ENCODE measurements around the gene UBASH3B. TPM values are rescaled to one million over a fixed set of nuclear protein-coding genes. Genes with fewer than 3 reads are reported as not detected.
"Not testable (repeated sequence)": the region's sequence is repeated elsewhere in the genome, so short reads cannot be mapped to it uniquely, and the experiment has no call there.

Gene UBASH3B, protein sequence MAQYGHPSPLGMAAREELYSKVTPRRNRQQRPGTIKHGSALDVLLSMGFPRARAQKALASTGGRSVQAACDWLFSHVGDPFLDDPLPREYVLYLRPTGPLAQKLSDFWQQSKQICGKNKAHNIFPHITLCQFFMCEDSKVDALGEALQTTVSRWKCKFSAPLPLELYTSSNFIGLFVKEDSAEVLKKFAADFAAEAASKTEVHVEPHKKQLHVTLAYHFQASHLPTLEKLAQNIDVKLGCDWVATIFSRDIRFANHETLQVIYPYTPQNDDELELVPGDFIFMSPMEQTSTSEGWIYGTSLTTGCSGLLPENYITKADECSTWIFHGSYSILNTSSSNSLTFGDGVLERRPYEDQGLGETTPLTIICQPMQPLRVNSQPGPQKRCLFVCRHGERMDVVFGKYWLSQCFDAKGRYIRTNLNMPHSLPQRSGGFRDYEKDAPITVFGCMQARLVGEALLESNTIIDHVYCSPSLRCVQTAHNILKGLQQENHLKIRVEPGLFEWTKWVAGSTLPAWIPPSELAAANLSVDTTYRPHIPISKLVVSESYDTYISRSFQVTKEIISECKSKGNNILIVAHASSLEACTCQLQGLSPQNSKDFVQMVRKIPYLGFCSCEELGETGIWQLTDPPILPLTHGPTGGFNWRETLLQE
- 2.6 TPM for total RNA-seq
- long read RNA-seq, partial matches to known transcripts, result 1 of 4 reads
- long read RNA-seq, other reads (novel, unspliced or antisense), result 3 of 4 reads

DNA sequence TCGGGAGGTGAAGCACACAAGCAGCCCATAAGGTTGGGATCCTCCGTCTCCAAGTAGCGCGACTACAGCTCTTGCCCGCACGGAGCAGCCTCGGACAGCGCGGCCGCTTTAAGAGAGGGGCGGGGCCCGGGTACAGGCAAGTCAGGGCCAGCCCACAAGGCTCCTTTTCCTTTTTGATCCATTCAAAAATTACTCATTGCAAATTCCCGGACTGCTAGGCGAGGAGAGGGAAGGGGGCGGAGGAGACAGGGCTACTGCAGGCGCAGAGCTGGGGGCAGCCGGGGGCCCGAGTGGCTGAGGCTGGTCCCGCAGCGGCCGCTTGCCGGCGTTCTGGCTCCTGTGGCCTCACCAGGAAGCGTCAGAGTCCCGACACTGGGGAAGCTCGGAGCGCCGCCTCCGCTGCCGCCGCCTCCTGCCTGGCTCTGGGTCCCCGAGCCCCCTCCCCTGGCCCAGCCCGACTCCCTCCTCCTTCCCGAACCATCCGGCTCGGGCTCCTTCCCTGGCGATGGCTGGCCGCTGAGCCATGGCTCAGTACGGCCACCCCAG, at the start of gene UBASH3B:
TSS of gene UBASH3B (plus strand) at position 196 of the 546 bp plus-strand sequence. CDS start at position 524, 328 bp downstream.
- Histone ChIP-seq H3K36me3 (no peaks in the 10 kb centered on the region), H3K27ac (replicated peaks) (peak within 1 kb of the TSS; percentile 90), H3K27me3 (ENCODE audit: low read depth) (peaks cover 32% of the 10 kb centered on the region), H3K4me3 (peak within 1 kb of the TSS; percentile 87), H3K9me3 (replicated peaks) (no peaks in the 10 kb centered on the region), H3K4me1 (peaks cover 35% of the 10 kb centered on the region)
- peak; percentile 79 for DNase-seq
- TF ChIP-seq, protein P1, sequence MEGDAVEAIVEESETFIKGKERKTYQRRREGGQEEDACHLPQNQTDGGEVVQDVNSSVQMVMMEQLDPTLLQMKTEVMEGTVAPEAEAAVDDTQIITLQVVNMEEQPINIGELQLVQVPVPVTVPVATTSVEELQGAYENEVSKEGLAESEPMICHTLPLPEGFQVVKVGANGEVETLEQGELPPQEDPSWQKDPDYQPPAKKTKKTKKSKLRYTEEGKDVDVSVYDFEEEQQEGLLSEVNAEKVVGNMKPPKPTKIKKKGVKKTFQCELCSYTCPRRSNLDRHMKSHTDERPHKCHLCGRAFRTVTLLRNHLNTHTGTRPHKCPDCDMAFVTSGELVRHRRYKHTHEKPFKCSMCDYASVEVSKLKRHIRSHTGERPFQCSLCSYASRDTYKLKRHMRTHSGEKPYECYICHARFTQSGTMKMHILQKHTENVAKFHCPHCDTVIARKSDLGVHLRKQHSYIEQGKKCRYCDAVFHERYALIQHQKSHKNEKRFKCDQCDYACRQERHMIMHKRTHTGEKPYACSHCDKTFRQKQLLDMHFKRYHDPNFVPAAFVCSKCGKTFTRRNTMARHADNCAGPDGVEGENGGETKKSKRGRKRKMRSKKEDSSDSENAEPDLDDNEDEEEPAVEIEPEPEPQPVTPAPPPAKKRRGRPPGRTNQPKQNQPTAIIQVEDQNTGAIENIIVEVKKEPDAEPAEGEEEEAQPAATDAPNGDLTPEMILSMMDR (IDR thresholded peaks at IDR 0.05; ENCODE audit: borderline replicate concordance), result peak; percentile 29
- intact Hi-C loops (cut with micrococcal nuclease), result no loop called here

GRCh38 chr11:122607162-122607561, 48.4 kb upstream of the UBASH3B start:
- H3K36me3 ChIP-seq; H3K4me1 ChIP-seq; H3K9me3 ChIP-seq (replicated peaks); DNase-seq; H3K27ac ChIP-seq (replicated peaks); intact Hi-C loops (cut with micrococcal nuclease); H3K4me3 ChIP-seq; H3K27me3 ChIP-seq (ENCODE audit: low read depth): not testable (repeated sequence)

DNA sequence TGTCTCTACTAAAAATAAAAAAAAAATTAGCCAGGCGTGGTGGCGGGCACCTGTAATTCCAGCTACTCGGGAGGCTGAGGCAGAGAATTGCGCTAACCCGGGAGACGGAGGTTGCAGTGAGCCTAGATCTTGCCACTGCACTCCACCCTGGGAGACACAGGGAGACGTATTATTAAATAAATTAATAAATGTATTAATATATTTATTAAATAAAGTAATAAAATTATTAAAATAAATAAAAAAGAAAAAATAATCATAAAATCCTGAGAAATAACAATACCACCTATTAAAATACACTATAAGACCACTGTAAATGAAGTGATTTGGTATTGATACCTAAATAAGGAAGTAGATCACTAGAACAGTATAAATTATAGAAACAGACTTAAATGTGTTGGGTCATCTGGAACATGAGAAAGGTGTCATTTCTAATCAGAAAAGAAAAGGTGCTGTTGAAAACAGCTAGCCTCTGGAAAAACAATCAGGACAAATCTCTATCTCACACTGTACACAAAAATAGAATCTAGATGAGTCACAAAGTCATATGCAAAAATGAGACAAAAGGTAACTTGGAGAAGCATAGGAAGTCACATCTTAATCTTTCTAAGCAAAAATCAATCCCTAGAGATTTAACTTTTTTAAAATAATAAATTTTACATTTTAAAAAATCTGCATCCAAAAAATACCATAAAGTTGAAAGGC, 43.2 kb upstream of the UBASH3B start:
- TF ChIP-seq, protein P1 (IDR thresholded peaks at IDR 0.05; ENCODE audit: borderline replicate concordance), result no peak

DNA sequence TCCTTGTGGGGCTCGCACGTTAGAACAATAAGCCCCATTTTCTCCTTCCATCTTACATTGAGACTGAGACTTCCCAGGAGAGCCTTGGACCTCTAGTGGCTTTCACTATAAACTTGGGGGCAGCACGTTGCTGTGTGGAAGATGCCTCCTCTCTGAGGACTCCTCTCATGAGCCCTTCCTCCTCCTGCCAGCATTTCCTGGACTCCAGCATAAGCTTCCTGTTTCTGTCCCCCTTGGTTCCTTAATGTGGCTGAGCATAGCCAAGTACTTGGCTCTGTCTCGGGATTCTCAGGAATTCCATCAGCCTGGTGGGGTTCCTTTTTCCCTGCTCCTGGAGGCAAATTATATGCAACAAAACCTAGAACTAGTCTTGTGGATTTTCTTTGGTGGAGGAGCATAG, 38.8 kb upstream of the UBASH3B start:
- Histone ChIP-seq H3K36me3 (no peaks in the 10 kb centered on the region), H3K4me3 (no peak overlapping the region), H3K27me3 (ENCODE audit: low read depth) (no peaks in the 10 kb centered on the region), H3K9me3 (replicated peaks) (peaks cover 10% of the 10 kb centered on the region), H3K27ac (replicated peaks) (no peak overlapping the region), H3K4me1 (no peaks in the 10 kb centered on the region)
- no peak for DNase-seq
- intact Hi-C loops (cut with micrococcal nuclease), result no loop called here
- TF ChIP-seq, protein P1 (IDR thresholded peaks at IDR 0.05; ENCODE audit: borderline replicate concordance), result no peak

More for the DNA sequence above, 43.2 kb upstream of the UBASH3B start:
- Histone ChIP-seq H3K4me1 (no peaks in the 10 kb centered on the region), H3K27ac (replicated peaks) (no peak overlapping the region), H3K27me3 (ENCODE audit: low read depth) (no peaks in the 10 kb centered on the region), H3K36me3 (no peaks in the 10 kb centered on the region), H3K4me3 (no peak overlapping the region), H3K9me3 (replicated peaks) (no peaks in the 10 kb centered on the region)
- intact Hi-C loops (cut with micrococcal nuclease), result no loop called here
- no peak for DNase-seq

GRCh38 chr11:122617297-122617696, 38.2 kb upstream of the UBASH3B start:
- Histone ChIP-seq H3K36me3 (no peaks in the 10 kb centered on the region), H3K27me3 (ENCODE audit: low read depth) (no peaks in the 10 kb centered on the region), H3K4me1 (no peaks in the 10 kb centered on the region), H3K9me3 (replicated peaks) (peaks cover 10% of the 10 kb centered on the region), H3K27ac (replicated peaks) (no peak overlapping the region), H3K4me3 (no peak overlapping the region)
- TF ChIP-seq, protein P1 (IDR thresholded peaks at IDR 0.05; ENCODE audit: borderline replicate concordance), result no peak
- intact Hi-C loops (cut with micrococcal nuclease), result no loop called here
- no peak for DNase-seq

Data from left ventricle myocardium inferior (tissue), 1 donor.